HCT116 (cell line): ENCODE data around the gene BTBD16. TPM values are rescaled to one million over a fixed set of nuclear protein-coding genes. Genes with fewer than 3 reads are reported as not detected.

ENCODE experiments used
- ATAC-seq: fragments of 200-7000 bp; cut with Tn5 transposase; 2 replicates; pipeline ENCODE4 v1.9.1; 2020; ENCODE audit warnings: mild to moderate bottlenecking, moderate library complexity
- BruUV-seq: library from RNA; stranded (reverse); fragments of 400-500 nt; replicated peaks from 2 replicates; lab custom pipeline; 2021; lab: Mats Ljungman, UMichigan
- CTCF ChIA-PET: fragments of 300-600 bp; sonication (Branson Sonifier 250); formaldehyde crosslinking; loops from one replicate; lab custom pipeline; 2021; ENCODE audit warnings: antibody characterized with exemption; lab: Charles Lee
- POLR2A ChIA-PET: fragments of 300-600, 350-600 bp; sonication (Branson Sonifier 250); formaldehyde crosslinking; loops from one replicate; lab custom pipeline; 2021; ENCODE audit warnings: antibody characterized with exemption; lab: Charles Lee
- RAD21 ChIA-PET, 2 experiments: fragments of 300-600 bp; sonication (Branson Sonifier 250); formaldehyde crosslinking; loops; one replicate each; lab custom pipeline; 2023; ENCODE audit warnings: low total read pairs in 2 of 2; ENCODE audit not compliant: uncharacterized antibody in 2 of 2, unreplicated experiment in 2 of 2, low non-redundant PET in 1 of 2; lab: Charles Lee
- DNase-seq: peaks from one replicate; pipeline ENCODE4 v3.0.0-alpha.2; 2010; ENCODE audit warnings: low read depth, low spot score
- H2AFZ ChIP-seq: fragments of 200-600 bp; shearing (Covaris generic), sonication (generic); 2 replicates; pipeline ENCODE4 v1.6.1; 2017; ENCODE audit warnings: low read depth, mixed run types, mixed read lengths, antibody characterized with exemption, low read length; ENCODE audit not compliant: poor library complexity, severe bottlenecking
- H3K27ac ChIP-seq: 2 replicates; pipeline ENCODE4 v1.5.1; 2012; ENCODE audit warnings: low read depth, low read length
- H3K27me3 ChIP-seq: fragments of 200-600 bp; sonication (generic); 2 replicates; pipeline ENCODE4 v1.6.1; 2016; ENCODE audit warnings: mixed run types, low read length, mixed read lengths; ENCODE audit not compliant: insufficient read depth
- H3K36me3 ChIP-seq, 2 experiments: fragments of 200-500 bp in 1 of 2; fragments of 200-600 bp in 1 of 2; sonication (Bioruptor generic) in 1 of 2; sonication (generic) in 1 of 2; 2 replicates each; pipeline versions ENCODE4 v1.5.1 to v1.6.1; 2014 to 2016; ENCODE audit warnings: low read length in 2 of 2, inconsistent platforms in 1 of 2, mixed read lengths in 1 of 2, mixed run types in 1 of 2; ENCODE audit not compliant: insufficient read depth in 2 of 2, control insufficient read depth in 1 of 2
- H3K4me1 ChIP-seq, 2 experiments: fragments of 200-600 bp in 1 of 2; sonication (generic) in 1 of 2; 2 replicates each; pipeline versions ENCODE4 v1.5.1 to v1.6.1; 2012 to 2017; ENCODE audit warnings: low read length in 2 of 2, inconsistent platforms in 1 of 2, mild to moderate bottlenecking in 1 of 2, mixed read lengths in 1 of 2, mixed run types in 1 of 2, moderate library complexity in 1 of 2; ENCODE audit not compliant: insufficient read depth in 2 of 2, control insufficient read depth in 1 of 2
- H3K4me2 ChIP-seq: fragments of 200-600 bp; sonication (generic); 2 replicates; pipeline ENCODE4 v1.6.1; 2017; ENCODE audit warnings: mixed run types, low read length, mixed read lengths
- H3K4me3 ChIP-seq, 2 experiments: fragments of 200-600 bp in 1 of 2; sonication (generic) in 1 of 2; replicated peaks in 1 of 2; 2 replicates each; pipeline ENCODE4 v1.5.1; 2011 to 2016; ENCODE audit warnings: low read length in 2 of 2, control low read depth in 1 of 2, low read depth in 1 of 2, mild to moderate bottlenecking in 1 of 2, mixed read lengths in 1 of 2, mixed run types in 1 of 2
- H3K79me2 ChIP-seq: fragments of 200-600 bp; sonication (generic); 2 replicates; pipeline ENCODE4 v1.6.1; 2017; ENCODE audit warnings: mild to moderate bottlenecking, mixed run types, low read length, moderate library complexity, mixed read lengths; ENCODE audit not compliant: insufficient read depth
- H3K9ac ChIP-seq: fragments of 200-600 bp; sonication (generic); 2 replicates; pipeline ENCODE4 v1.6.1; 2016; ENCODE audit warnings: low read length, mixed read lengths
- H3K9me2 ChIP-seq: fragments of 200-600 bp; sonication (generic), shearing (Covaris generic); 2 replicates; pipeline ENCODE4 v1.6.1; 2017; ENCODE audit warnings: mixed run types, mild to moderate bottlenecking, moderate library complexity; ENCODE audit not compliant: insufficient read depth
- H3K9me3 ChIP-seq, 2 experiments: fragments of 200-500 bp in 1 of 2; fragments of 200-600 bp in 1 of 2; sonication (Bioruptor generic) in 1 of 2; sonication (generic) in 1 of 2; 2 replicates each; pipeline ENCODE4 v1.6.1; 2014 to 2017; ENCODE audit warnings: low read length in 2 of 2, mixed read lengths in 2 of 2, inconsistent platforms in 1 of 2, low read depth in 1 of 2, mild to moderate bottlenecking in 1 of 2, mixed run types in 1 of 2, moderate library complexity in 1 of 2; ENCODE audit not compliant: control insufficient read depth in 1 of 2, insufficient read depth in 1 of 2
- H4K20me1 ChIP-seq: fragments of 200-600 bp; sonication (generic), shearing (Covaris generic); 2 replicates; pipeline ENCODE4 v1.6.1; 2017; ENCODE audit warnings: mixed run types, mild to moderate bottlenecking, moderate library complexity; ENCODE audit not compliant: insufficient read depth
- ATF3 ChIP-seq: IDR thresholded peaks from 2 replicates; pipeline ENCODE4 v1.6.1; 2012
- CBX3 ChIP-seq: IDR thresholded peaks from 2 replicates; pipeline ENCODE4 v1.6.1; 2012; ENCODE audit warnings: low read depth
- MAX ChIP-seq: IDR thresholded peaks from 2 replicates; pipeline ENCODE4 v1.6.1; 2012
- REST ChIP-seq: IDR thresholded peaks from 2 replicates; pipeline ENCODE4 v1.6.1; 2012; ENCODE audit warnings: low read depth
- SRF ChIP-seq: IDR thresholded peaks from 2 replicates; pipeline ENCODE4 v1.6.1; 2012; ENCODE audit warnings: low read depth
- TCF7L2 ChIP-seq: IDR thresholded peaks from 2 replicates; pipeline ENCODE4 v1.7.0; 2011; ENCODE audit warnings: borderline replicate concordance, inconsistent platforms; ENCODE audit not compliant: insufficient read depth, insufficient read length; ENCODE audit errors: extremely low read depth
- intact Hi-C: fragments of 100-400 bp; cut with micrococcal nuclease; formaldehyde crosslinking; loops from 2 replicates; pipeline ENCODE4 v1.10.0; 2022
- total RNA-seq: library from RNA; stranded (reverse); gene quantifications from one replicate; pipeline ENCODE4 v1.2.1, GENCODE V29; 2021; ENCODE audit not compliant: unreplicated experiment

Gene BTBD16
- total RNA-seq, 1 experiment from 2014 or later: 0.27 TPM

GRCh38 chr10:122293961-122294380, 22.9 kb downstream of the BTBD16 start:
- Histone ChIP-seq H3K9ac (no peak overlapping the region), H4K20me1 (no peaks in the 10 kb centered on the region), H3K27me3 (no peaks in the 10 kb centered on the region), H3K79me2 (no peaks in the 10 kb centered on the region), H3K4me1 (peaks cover 0 to 26% of the 10 kb centered on the region in 2 experiments; a peak in 2 of 4 replicates), H3K9me3 (no peaks in the 10 kb centered on the region), H3K36me3 (no peaks in the 10 kb centered on the region), H3K27ac (no peak overlapping the region), H2AFZ (no peak overlapping the region), H3K4me3 (no peak overlapping the region), H3K4me2 (no peak overlapping the region), H3K9me2 (no peaks in the 10 kb centered on the region)
- ChIA-PET RAD21 (no interaction called here), CTCF (interaction anchor here (1.1 kb wide), 1 partner anchor 141 kb away, joined by 3 read pairs; no protein-coding TSS in a partner anchor), POLR2A (no interaction called here)
- DNase-seq (no peak), ATAC-seq (no peak)
- no peak for TF ChIP-seq CBX3
- TF ChIP-seq MAX: no peak
- TF ChIP-seq SRF: no peak
- no peak for TF ChIP-seq TCF7L2
- no peak for TF ChIP-seq ATF3
- no peak for TF ChIP-seq REST
- intact Hi-C loops: no loop called here
- no TSS peak for BruUV-seq
